ENCODE results near the gene ZG16. TPM values are rescaled to one million over a fixed set of nuclear protein-coding genes. Genes with fewer than 3 reads are reported as not detected.

Gene ZG16
- total and polyA plus RNA-seq, 2 of the 8 experiments (the other 6 are each of a cell fraction or from before 2014, with no cell fraction given): not detected

- peak overlapping the region; percentile 93 for H2BK5ac ChIP-seq (ENCODE audit: low read depth, low read length)
- H3K23ac ChIP-seq (ENCODE audit: insufficient read length): no peak overlapping the region
- H3K4me3 ChIP-seq (ENCODE audit: extremely low read depth in 1 of 4, insufficient read depth in 2 of 4, low read depth in 3 of 4, low read length in 4 of 4): peak overlapping the region; percentile 51 to 98 (median 96)
- peaks cover 3 to 21% (median 6%) of the 10 kb centered on the region in 4 experiments for H3K4me1 ChIP-seq (replicated peaks in 1 of 4; ENCODE audit: control insufficient read depth in 3 of 4, insufficient read depth in 4 of 4, low read length in 3 of 4)
- H2AFZ ChIP-seq (ENCODE audit: low read length): peak overlapping the region; percentile 98
- peak overlapping the region; percentile 38 for H4K91ac ChIP-seq (replicated peaks; ENCODE audit: insufficient read length, low read length)
- H4K20me1 ChIP-seq (replicated peaks in 1 of 2; ENCODE audit: control insufficient read depth in 1 of 2, insufficient read depth in 2 of 2, low read length in 2 of 2): peaks cover 2 to 10% of the 10 kb centered on the region in 2 experiments
- H3K23me2 ChIP-seq (ENCODE audit: low read depth, low read length): peaks cover 17% of the 10 kb centered on the region
- H2BK120ac ChIP-seq (replicated peaks; ENCODE audit: low read depth, low read length): no peak overlapping the region
- H3K9me3 ChIP-seq (ENCODE audit: insufficient read depth in 2 of 2, low read depth in 1 of 2, low read length in 1 of 2): no peaks in the 10 kb centered on the region
- no peaks in the 10 kb centered on the region for H3K27me3 ChIP-seq (replicated peaks in 1 of 4; ENCODE audit: control insufficient read depth in 3 of 4, extremely low read depth in 1 of 4, insufficient read depth in 3 of 4, low read length in 3 of 4)
- DNase-seq (ENCODE audit: low read depth in 1 of 2, low spot score in 2 of 2) (no peak), FAIRE-seq (no peak)
- H3K56ac ChIP-seq (replicated peaks; ENCODE audit: insufficient read length, low read depth, low read length): peak overlapping the region; percentile 54
- TF ChIP-seq JUND (IDR thresholded peaks at IDR 0.05; ENCODE audit: low read length): no peak
- H3K4me2 ChIP-seq (ENCODE audit: insufficient read depth in 1 of 2, low read depth in 2 of 2, low read length in 2 of 2): peak overlapping the region; percentile 97 to 100
- peak overlapping the region; percentile 75; the same call in 1 of the 2 replicates for H2AK5ac ChIP-seq (ENCODE audit: low read depth, low read length)
- H3K9ac ChIP-seq (replicated peaks in 1 of 4; ENCODE audit: extremely low read depth in 1 of 4, low read depth in 3 of 4, low read length in 3 of 4): peak overlapping the region in 3 of 4 experiments; percentile 49 to 79 (median 71); a peak in 6 of 7 replicates
- H4K5ac ChIP-seq (ENCODE audit: insufficient read length, low read depth, low read length): peak overlapping the region; percentile 46
- CTCF ChIA-PET (ENCODE audit: partially characterized antibody): interaction anchor here (0.6 to 2.8 kb wide), 24 partner anchors 9 to 98 kb away, joined by 3 to 23 read pairs (median 4); partner anchors contain the start of genes CDIPT, MAZ, PAGR1 and ZG16
- peak overlapping the region; percentile 97 for H3K18ac ChIP-seq (ENCODE audit: extremely low read depth, low read length)
- H3K79me1 ChIP-seq (ENCODE audit: low read depth, low read length): peaks cover 9% of the 10 kb centered on the region; the same call in 1 of the 2 replicates
- no peak overlapping the region for H3K14ac ChIP-seq (ENCODE audit: insufficient read length)
- peaks cover 28 to 42% of the 10 kb centered on the region in 2 experiments for H3K79me2 ChIP-seq (ENCODE audit: control insufficient read depth in 1 of 2, insufficient read depth in 2 of 2, low read length in 2 of 2)
- H4K8ac ChIP-seq (ENCODE audit: extremely low read depth, insufficient read depth, low read length): peak overlapping the region; percentile 81
- peaks cover 0 to 8% (median 3%) of the 10 kb centered on the region in 4 experiments; a peak in 5 of 8 replicates for H3K36me3 ChIP-seq (ENCODE audit: control insufficient read depth in 2 of 4, insufficient read depth in 4 of 4, low read length in 3 of 4)
- POLR2A ChIA-PET (ENCODE audit: partially characterized antibody): interaction anchor here (0.6 to 3.6 kb wide), 31 partner anchors 11 to 302 kb away, joined by 3 to 58 read pairs (median 5); partner anchors contain the start of genes C16orf54, CDIPT, TBX6 and TLCD3B
- H3K4ac ChIP-seq (replicated peaks; ENCODE audit: insufficient read length, low read depth, low read length): peak overlapping the region; percentile 28
- peak overlapping the region; percentile 3; the same call in 1 of the 2 replicates for H2BK15ac ChIP-seq (ENCODE audit: low read length)
- 79% methylated on average over 20 of the region's 20 CpGs; no CpG with 5 or more reads in 1 of the 2 experiments for WGBS, 2 experiments (ENCODE audit: extremely low coverage in 1 of 2, insufficient coverage in 1 of 2, insufficient read length in 1 of 2, insufficient replicate concordance in 2 of 2, low coverage in 1 of 2, low lambda C conversion rate in 2 of 2, missing lambda C conversion rate in 1 of 2)
- H2BK12ac ChIP-seq (ENCODE audit: low read depth, low read length): peak overlapping the region; percentile 75; the same call in 1 of the 2 replicates
- peak overlapping the region; percentile 67; the same call in 1 of the 2 replicates for H3K27ac ChIP-seq (ENCODE audit: low read depth, low read length)
- H2BK20ac ChIP-seq (ENCODE audit: low read length): peak overlapping the region; percentile 82; the same call in 1 of the 2 replicates
Measured at GRCh38 chr16:29789775-29790182, 11.7 kb downstream of the ZG16 start.
